Measurements from ENCODE around the gene PDK1.

- no peak for TF ChIP-seq CTCF (IDR thresholded peaks at IDR 0.05)
- TF ChIP-seq POLR2A (IDR thresholded peaks at IDR 0.05) = no peak
These were observed 42.4 kb upstream of the PDK1 start for GRCh38 chr2:172513524-172513900.
